Prostate gland (tissue), 2 donors: Measurements from ENCODE around the gene MRGPRG. TPM values are rescaled to one million over a fixed set of nuclear protein-coding genes. Genes with fewer than 3 reads are reported as not detected.

Source experiments
- DNase-seq: peaks from one replicate; pipeline ENCODE4 v3.0.0-alpha.2; 2019; ENCODE audit warnings: low spot score
- H3K27ac ChIP-seq, 2 donors: fragments of 200-600 bp; sonication (generic); 2 replicates each; pipeline ENCODE4 v1.5.1; 2017 to 2019
- H3K27me3 ChIP-seq: fragments of 200-600 bp; sonication (generic); replicated peaks from 2 replicates; pipeline ENCODE4 v1.5.1; 2019; ENCODE audit not compliant: insufficient read depth
- H3K36me3 ChIP-seq, 2 donors: fragments of 200-600 bp; sonication (generic); 1 replicate in 1 of 2; 2 replicates in 1 of 2; pipeline versions ENCODE4 v1.5.1 to v1.8.1; 2017 to 2019
- H3K4me1 ChIP-seq: fragments of 200-600 bp; sonication (generic); replicated peaks from 2 replicates; pipeline ENCODE4 v1.5.1; 2019
- H3K4me3 ChIP-seq, 2 donors: fragments of 200-600 bp; sonication (generic); 2 replicates each; pipeline ENCODE4 v1.5.1; 2017 to 2019
- H3K9me3 ChIP-seq: fragments of 200-600 bp; sonication (generic); 2 replicates; pipeline ENCODE4 v1.5.1; 2017
- POLR2A ChIP-seq: fragments of 450-650 bp; IDR thresholded peaks from one replicate; pipeline ENCODE4 v1.6.1; 2016; ENCODE audit warnings: antibody characterized with exemption, mild to moderate bottlenecking
- POLR2AphosphoS5 ChIP-seq: sonication (generic); formaldehyde crosslinking; IDR thresholded peaks from one replicate; pipeline ENCODE4 v1.6.1; 2017; ENCODE audit warnings: antibody characterized with exemption
- WGBS: methylation state at CpG from one replicate; pipeline ENCODE4 v1.1.5; 2018; 5-methylcytosine and 5-hydroxymethylcytosine counted together
- intact Hi-C: fragments of 100-400 bp; cut with DNase I; formaldehyde crosslinking; loops from one replicate; pipeline ENCODE4 v1.14.2; 2022
- total RNA-seq, 2 donors: library from RNA; depleted of rRNA; stranded (reverse); fragments of >200 nt; gene quantifications; one replicate each; pipeline ENCODE4 v1.1.0, GENCODE V29; 2016
- TF ChIP-seq, protein P1 (sequence below), 4 experiments: fragments of 200-600 bp in 2 of 4; fragments of 450-650 bp in 2 of 4; sonication (generic) in 2 of 4; IDR thresholded peaks; 1 replicate in 3 of 4; 2 replicates in 1 of 4; pipeline ENCODE4 v1.5.1; 2016 to 2019; ENCODE audit warnings: antibody characterized with exemption in 4 of 4, mild to moderate bottlenecking in 2 of 4, moderate library complexity in 2 of 4

MRGPRG gene
- total RNA-seq, 2 donors from 2014 or later, result 2.7 TPM; not detected in 1

DNA sequence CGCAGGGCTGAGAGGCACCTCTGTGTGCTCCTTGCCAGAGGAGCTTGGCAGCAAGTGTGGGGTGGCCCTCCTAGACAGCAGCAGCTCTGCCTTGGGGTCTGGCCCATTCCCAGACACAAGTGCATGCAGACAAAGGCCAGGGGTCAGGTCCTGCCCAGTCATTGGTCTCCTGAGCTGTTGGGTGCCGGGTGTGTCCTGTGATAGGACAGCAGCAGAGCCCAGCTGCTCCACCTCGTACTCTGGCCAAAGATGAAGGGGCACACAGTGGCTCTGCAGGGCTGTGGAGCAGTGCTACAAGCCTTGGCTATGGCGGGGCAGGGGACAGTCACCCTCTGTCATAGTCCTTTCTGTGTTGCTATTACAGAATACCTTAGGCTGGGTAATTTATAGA, 36.2 kb downstream of the MRGPRG start:
- Histone ChIP-seq H3K4me1 (no peaks in the 10 kb centered on the region), H3K27ac (no peak overlapping the region), H3K4me3 (no peak overlapping the region), H3K27me3 (no peaks in the 10 kb centered on the region), H3K9me3 (no peaks in the 10 kb centered on the region), H3K36me3 (no peaks in the 10 kb centered on the region)
- intact Hi-C loops, result no loop called here
- TF ChIP-seq, protein P1, sequence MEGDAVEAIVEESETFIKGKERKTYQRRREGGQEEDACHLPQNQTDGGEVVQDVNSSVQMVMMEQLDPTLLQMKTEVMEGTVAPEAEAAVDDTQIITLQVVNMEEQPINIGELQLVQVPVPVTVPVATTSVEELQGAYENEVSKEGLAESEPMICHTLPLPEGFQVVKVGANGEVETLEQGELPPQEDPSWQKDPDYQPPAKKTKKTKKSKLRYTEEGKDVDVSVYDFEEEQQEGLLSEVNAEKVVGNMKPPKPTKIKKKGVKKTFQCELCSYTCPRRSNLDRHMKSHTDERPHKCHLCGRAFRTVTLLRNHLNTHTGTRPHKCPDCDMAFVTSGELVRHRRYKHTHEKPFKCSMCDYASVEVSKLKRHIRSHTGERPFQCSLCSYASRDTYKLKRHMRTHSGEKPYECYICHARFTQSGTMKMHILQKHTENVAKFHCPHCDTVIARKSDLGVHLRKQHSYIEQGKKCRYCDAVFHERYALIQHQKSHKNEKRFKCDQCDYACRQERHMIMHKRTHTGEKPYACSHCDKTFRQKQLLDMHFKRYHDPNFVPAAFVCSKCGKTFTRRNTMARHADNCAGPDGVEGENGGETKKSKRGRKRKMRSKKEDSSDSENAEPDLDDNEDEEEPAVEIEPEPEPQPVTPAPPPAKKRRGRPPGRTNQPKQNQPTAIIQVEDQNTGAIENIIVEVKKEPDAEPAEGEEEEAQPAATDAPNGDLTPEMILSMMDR (IDR thresholded peaks at IDR 0.05), result no peak
- 97% methylated on average over 4 of the region's 4 CpGs for WGBS
- DNase-seq, result no peak

DNA sequence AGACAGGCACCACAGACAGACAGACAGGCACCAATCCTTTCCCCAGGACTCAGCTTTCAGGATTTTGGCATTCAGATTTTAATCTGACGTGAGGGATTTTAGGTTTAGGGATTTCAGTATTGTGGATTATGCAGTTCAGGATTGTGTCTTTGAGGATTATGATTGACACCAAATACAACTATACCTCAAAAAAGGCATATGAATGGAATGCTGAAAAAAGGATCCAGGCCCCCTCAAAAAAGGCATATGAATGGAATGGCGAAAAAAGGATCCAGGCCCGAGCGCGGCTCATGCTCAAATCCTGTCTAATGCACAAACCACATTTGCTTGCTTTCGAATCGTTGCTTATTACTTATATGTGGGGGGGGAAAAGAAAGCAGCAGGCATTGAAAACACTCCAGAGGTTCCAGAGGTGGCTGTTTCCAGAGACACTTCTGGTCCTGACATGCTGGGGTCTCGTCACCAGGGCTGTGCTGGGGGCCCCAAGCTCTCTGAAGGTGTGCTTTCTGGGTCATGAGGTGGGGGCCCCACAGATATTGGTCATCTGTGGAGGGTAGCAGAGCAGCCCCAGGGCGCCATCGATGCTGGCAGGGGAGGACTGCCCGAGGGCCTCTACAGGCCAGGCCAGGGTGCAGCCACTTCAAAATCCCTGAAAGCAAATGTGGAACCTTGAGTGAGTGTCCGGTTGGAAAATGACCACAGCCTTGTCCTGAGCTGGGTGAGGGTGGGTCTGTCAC, 36.7 kb downstream of the MRGPRG start:
- DNase-seq, result no peak
- no peak overlapping the region for H3K4me3 ChIP-seq
- intact Hi-C loops, result no loop called here
- TF ChIP-seq POLR2A (no peak), POLR2AphosphoS5 (no peak)
- TF ChIP-seq, protein P1 (IDR thresholded peaks at IDR 0.05), result no peak
- H3K27ac ChIP-seq, result no peak overlapping the region
- H3K27me3 ChIP-seq, result no peaks in the 10 kb centered on the region
- H3K9me3 ChIP-seq, result no peaks in the 10 kb centered on the region
- H3K36me3 ChIP-seq, result no peaks in the 10 kb centered on the region
- H3K4me1 ChIP-seq, result no peaks in the 10 kb centered on the region
- WGBS, result 96% methylated on average over 12 of the region's 12 CpGs

DNA sequence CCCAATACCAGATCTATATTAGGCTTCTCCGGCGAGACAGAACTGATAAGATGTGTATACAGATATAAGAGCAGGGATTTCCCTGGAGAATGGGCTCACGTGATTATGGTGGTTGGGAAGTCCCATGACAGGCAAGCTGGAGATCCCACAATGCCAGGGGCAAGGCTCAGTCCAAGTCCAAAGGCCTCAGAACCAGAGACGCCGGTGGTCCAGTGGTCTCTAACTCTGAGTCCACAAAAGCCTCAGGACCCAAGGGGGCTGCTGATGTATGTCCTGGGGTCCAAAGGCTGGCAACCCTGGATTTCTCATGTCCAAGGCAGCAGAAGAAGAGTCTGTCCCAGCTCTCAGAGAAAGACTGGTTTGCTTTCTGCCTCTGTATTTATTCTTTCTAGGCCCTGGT, 37.7 kb downstream of the MRGPRG start:
- Histone ChIP-seq H3K4me3 (no peak overlapping the region), H3K9me3 (no peaks in the 10 kb centered on the region), H3K27me3 (no peaks in the 10 kb centered on the region), H3K4me1 (no peaks in the 10 kb centered on the region), H3K36me3 (no peaks in the 10 kb centered on the region), H3K27ac (no peak overlapping the region)
- 89% methylated on average over 5 of the region's 5 CpGs for WGBS
- intact Hi-C loops, result no loop called here
- no peak for DNase-seq
- TF ChIP-seq POLR2A (no peak), POLR2AphosphoS5 (no peak)
- TF ChIP-seq, protein P1 (IDR thresholded peaks at IDR 0.05), result no peak

DNA sequence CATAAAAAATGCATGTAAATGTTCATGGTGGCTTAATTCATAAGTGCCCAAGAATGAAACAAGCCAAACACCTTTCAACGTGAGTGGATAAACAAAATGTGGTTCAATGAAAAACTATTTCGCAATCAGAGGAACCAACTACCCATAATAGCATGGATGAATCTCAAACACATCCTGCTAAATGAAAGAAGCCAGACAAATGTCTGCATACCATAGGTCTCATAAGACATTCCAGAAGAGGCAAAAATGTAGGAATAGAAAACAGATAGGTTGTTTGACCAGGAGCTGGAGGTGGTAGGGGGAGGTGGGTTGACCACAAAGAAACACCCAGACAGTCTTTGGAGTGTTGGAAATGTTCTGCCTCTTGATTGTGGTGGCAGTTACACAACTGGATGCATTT, 40.3 kb downstream of the MRGPRG start:
- no peaks in the 10 kb centered on the region for H3K27me3 ChIP-seq
- WGBS, result 52% methylated on average over 2 of the region's 2 CpGs
- H3K9me3 ChIP-seq, result no peaks in the 10 kb centered on the region
- no peaks in the 10 kb centered on the region for H3K4me1 ChIP-seq
- no peak overlapping the region for H3K27ac ChIP-seq
- no peak for DNase-seq
- TF ChIP-seq POLR2AphosphoS5 (no peak), POLR2A (no peak)
- TF ChIP-seq, protein P1 (IDR thresholded peaks at IDR 0.05), result no peak
- no peaks in the 10 kb centered on the region for H3K36me3 ChIP-seq
- intact Hi-C loops, result no loop called here
- no peak overlapping the region for H3K4me3 ChIP-seq

DNA sequence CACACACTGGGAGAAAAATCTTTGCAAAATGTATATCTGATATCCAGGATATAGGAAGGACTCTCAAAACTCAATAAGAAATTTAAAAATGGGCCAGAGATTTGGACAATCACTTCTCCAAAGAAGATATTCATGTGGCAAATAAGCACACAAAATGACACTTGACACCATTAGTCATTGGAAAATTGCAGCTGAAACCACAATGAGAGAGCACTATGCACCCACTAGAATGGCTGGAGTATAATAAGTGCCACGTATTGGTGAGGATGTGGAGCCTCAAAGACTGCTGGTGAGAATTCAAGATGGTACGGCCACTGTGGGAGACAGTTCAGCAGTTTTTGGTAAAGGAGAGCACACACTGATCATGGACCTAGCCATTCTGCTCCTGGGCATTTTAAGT, 40.7 kb downstream of the MRGPRG start:
- 62% methylated on average over 2 of the region's 2 CpGs for WGBS

More for the DNA sequence above, 40.7 kb downstream of the MRGPRG start:
- H3K4me1 ChIP-seq, result no peaks in the 10 kb centered on the region
- no peak overlapping the region for H3K4me3 ChIP-seq
- H3K27ac ChIP-seq, result no peak overlapping the region
- intact Hi-C loops, result no loop called here
- no peaks in the 10 kb centered on the region for H3K9me3 ChIP-seq
- no peak for TF ChIP-seq POLR2AphosphoS5
- DNase-seq, result no peak
- H3K27me3 ChIP-seq, result no peaks in the 10 kb centered on the region
- H3K36me3 ChIP-seq, result no peaks in the 10 kb centered on the region
